A673 (cell line): Measurements from ENCODE around the gene ZPBP2. TPM values are rescaled to one million over a fixed set of nuclear protein-coding genes. Genes with fewer than 3 reads are reported as not detected.
"Not testable (repeated sequence)": the region's sequence is repeated elsewhere in the genome, so short reads cannot be mapped to it uniquely, and the experiment has no call there.

Experiments used
- BruUV-seq: library from RNA; stranded (reverse); fragments of 400-500 nt; replicated peaks from 2 replicates; lab custom pipeline; 2021; lab: Mats Ljungman, UMichigan
- CTCF ChIA-PET: fragments of 300-600 bp; sonication (Branson Sonifier 250); formaldehyde crosslinking; loops from one replicate; lab custom pipeline; 2022; ENCODE audit warnings: antibody characterized with exemption; lab: Charles Lee
- POLR2A ChIA-PET: fragments of 300-600 bp; sonication (Branson Sonifier 250); formaldehyde crosslinking; loops from one replicate; lab custom pipeline; 2022; ENCODE audit warnings: antibody characterized with exemption; ENCODE audit not compliant: low non-redundant PET; lab: Charles Lee
- DNase-seq: peaks from one replicate; pipeline ENCODE4 v3.0.0-alpha.2; 2015; ENCODE audit warnings: low spot score
- H3K27ac ChIP-seq: fragments of 200-600 bp; sonication (generic); 2 replicates; pipeline ENCODE4 v1.5.1; 2016; ENCODE audit warnings: mixed run types, low read depth, mild to moderate bottlenecking, mixed read lengths, antibody characterized with exemption, low read length; ENCODE audit not compliant: poor library complexity, severe bottlenecking
- H3K27me3 ChIP-seq: fragments of 200-600 bp; sonication (generic); replicated peaks from 2 replicates; pipeline ENCODE4 v1.6.1; 2017; ENCODE audit warnings: mixed run types, low read depth, mild to moderate bottlenecking, mixed read lengths, antibody characterized with exemption, low read length; ENCODE audit not compliant: insufficient read depth, poor library complexity
- H3K36me3 ChIP-seq: fragments of 200-600 bp; sonication (generic); 2 replicates; pipeline ENCODE4 v1.6.1; 2016; ENCODE audit warnings: mixed run types, mild to moderate bottlenecking, mixed read lengths, antibody characterized with exemption, low read length; ENCODE audit not compliant: insufficient read depth, poor library complexity, severe bottlenecking
- H3K4me1 ChIP-seq: fragments of 200-600 bp; sonication (generic); 2 replicates; pipeline ENCODE4 v1.6.1; 2017; ENCODE audit warnings: mixed run types, mild to moderate bottlenecking, mixed read lengths, antibody characterized with exemption, low read length; ENCODE audit not compliant: insufficient read depth, poor library complexity, severe bottlenecking
- H3K4me3 ChIP-seq: fragments of 200-600 bp; sonication (generic); 2 replicates; pipeline ENCODE4 v1.5.1; 2016; ENCODE audit warnings: low read depth, mixed run types, mild to moderate bottlenecking, mixed read lengths, low read length; ENCODE audit not compliant: poor library complexity, severe bottlenecking
- H3K9me3 ChIP-seq: fragments of 200-600 bp; sonication (generic); 2 replicates; pipeline ENCODE4 v1.6.1; 2016; ENCODE audit warnings: mixed run types, low read depth, mild to moderate bottlenecking, mixed read lengths, antibody characterized with exemption, low read length; ENCODE audit not compliant: poor library complexity, severe bottlenecking
- CTCF ChIP-seq: fragments of 300-800, 200-600 bp; sonication (generic); conservative IDR thresholded peaks from 2 replicates; pipeline ENCODE4 v1.5.1; 2017; ENCODE audit warnings: low read depth, mild to moderate bottlenecking, antibody characterized with exemption, low read length, moderate library complexity, mixed read lengths
- EZH2 ChIP-seq: fragments of 200-600 bp; sonication (generic); IDR thresholded peaks from 2 replicates; pipeline ENCODE4 v1.6.1; 2017; ENCODE audit warnings: borderline replicate concordance, low read depth, mild to moderate bottlenecking, mixed read lengths, antibody characterized with exemption, low read length; ENCODE audit not compliant: poor library complexity, severe bottlenecking
- intact Hi-C: fragments of 100-400 bp; cut with micrococcal nuclease; formaldehyde crosslinking; loops from one replicate; pipeline ENCODE4 v1.10.0; 2022; ENCODE audit not compliant: unreplicated experiment
- total RNA-seq: library from RNA; stranded (reverse); gene quantifications from 2 replicates; pipeline ENCODE4 v1.2.3, GENCODE V29; 2021

Gene ZPBP2
- total RNA-seq, 1 experiment from 2014 or later: not detected

- intact Hi-C loops: no loop called here
Observed at GRCh38 chr17:39899215-39899614, 31.2 kb downstream of the ZPBP2 start.

GRCh38 chr17:39902027-39902426, 34.0 kb downstream of the ZPBP2 start:
- H3K9me3 ChIP-seq, H3K4me3 ChIP-seq, H3K4me1 ChIP-seq, CTCF ChIA-PET, POLR2A ChIA-PET, H3K27ac ChIP-seq, H3K36me3 ChIP-seq, BruUV-seq, H3K27me3 ChIP-seq, DNase-seq, intact Hi-C loops: not testable (repeated sequence)

More at GRCh38 chr17:39899215-39899614, 31.2 kb downstream of the ZPBP2 start:
- ChIA-PET CTCF (no interaction called here), POLR2A (no interaction called here)
- H3K27me3 ChIP-seq: no peaks in the 10 kb centered on the region
- no peaks in the 10 kb centered on the region for H3K4me1 ChIP-seq
- no peak for DNase-seq
- H3K9me3 ChIP-seq: no peaks in the 10 kb centered on the region
- no TSS peak for BruUV-seq
- TF ChIP-seq CTCF (no peak), EZH2 (no peak)
- no peak overlapping the region for H3K27ac ChIP-seq
- H3K4me3 ChIP-seq: no peak overlapping the region
- H3K36me3 ChIP-seq: no peaks in the 10 kb centered on the region

- no peaks in the 10 kb centered on the region for H3K4me1 ChIP-seq
- no peak for DNase-seq
Observed at GRCh38 chr17:39903158-39903884, 35.3 kb downstream of the ZPBP2 start.

More at GRCh38 chr17:39903158-39903884, 35.3 kb downstream of the ZPBP2 start:
- H3K4me3 ChIP-seq: no peak overlapping the region
- no TSS peak for BruUV-seq
- ChIA-PET POLR2A (no interaction called here), CTCF (interaction anchor here (0.5 kb wide), 1 partner anchor 131 kb away, joined by 13 read pairs; no protein-coding TSS in a partner anchor)
- H3K27ac ChIP-seq: no peak overlapping the region
- H3K27me3 ChIP-seq: no peaks in the 10 kb centered on the region
- H3K36me3 ChIP-seq: no peaks in the 10 kb centered on the region
- no peaks in the 10 kb centered on the region for H3K9me3 ChIP-seq
- TF ChIP-seq EZH2: no peak
- no peak for TF ChIP-seq CTCF
- intact Hi-C loops: no loop called here
